ENCODE data around the gene HGFAC. TPM values are rescaled to one million over a fixed set of nuclear protein-coding genes. Genes with fewer than 3 reads are reported as not detected.

The HGFAC gene
- total RNA-seq, 1 experiment from 2014 or later = 0.37 TPM

- Histone ChIP-seq H2BK15ac (ENCODE audit: low read depth, low read length) (no peak overlapping the region), H3K9me3 (ENCODE audit: control insufficient read depth, low read depth, low read length) (no peaks in the 10 kb centered on the region), H3K27ac (ENCODE audit: insufficient read length, low read depth, low read length) (no peak overlapping the region), H3K4me1 (ENCODE audit: insufficient read depth, low read length) (no peaks in the 10 kb centered on the region), H2BK120ac (ENCODE audit: low read depth, low read length, poor library complexity, severe bottlenecking) (no peak overlapping the region), H3K79me2 (ENCODE audit: insufficient read depth, low read length) (no peaks in the 10 kb centered on the region), H2AK5ac (ENCODE audit: insufficient read length, low read length) (no peak overlapping the region), H4K5ac (ENCODE audit: insufficient read length, low read depth, low read length) (no peak overlapping the region), H3K56ac (ENCODE audit: insufficient read length, low read depth, low read length) (no peak overlapping the region), H3K4me2 (ENCODE audit: insufficient read depth, insufficient read length, low read length) (no peak overlapping the region), H3K14ac (ENCODE audit: insufficient read depth, low read length) (no peak overlapping the region), H4K8ac (replicated peaks; ENCODE audit: insufficient read length, low read depth, low read length) (no peak overlapping the region), H3K18ac (ENCODE audit: insufficient read length, low read depth, low read length) (no peak overlapping the region), H3K4ac (ENCODE audit: low read depth, low read length) (no peak overlapping the region), H4K91ac (ENCODE audit: insufficient read length, low read depth, low read length) (no peak overlapping the region), H2BK20ac (ENCODE audit: low read depth, low read length, poor library complexity, severe bottlenecking) (no peak overlapping the region), H2BK5ac (ENCODE audit: insufficient read length, low read length) (no peak overlapping the region), H3K9ac (ENCODE audit: extremely low read depth, insufficient read length, low read length) (no peak overlapping the region), H3K23ac (ENCODE audit: insufficient read length, low read depth, low read length) (no peak overlapping the region), H3K79me1 (ENCODE audit: insufficient read depth, low read depth, low read length, poor library complexity, severe bottlenecking) (no peaks in the 10 kb centered on the region), H2BK12ac (ENCODE audit: insufficient read length, low read depth, low read length) (no peak overlapping the region), H2AFZ (ENCODE audit: low read length) (no peak overlapping the region), H3K27me3 (ENCODE audit: insufficient read depth, low read length) (no peaks in the 10 kb centered on the region), H3K23me2 (ENCODE audit: insufficient read length, low read depth, low read length, poor library complexity, severe bottlenecking) (no peaks in the 10 kb centered on the region), H3T11ph (ENCODE audit: low read length) (no peak overlapping the region), H4K20me1 (ENCODE audit: control insufficient read depth, insufficient read depth, insufficient read length) (no peaks in the 10 kb centered on the region)
- Mint-ChIP-seq H3K27ac (no peak overlapping the region; a peak in 1 of 7 replicates), H3K27me3 (ENCODE audit: low read depth) (no peaks in the 10 kb centered on the region), H3K9me3 (no peaks in the 10 kb centered on the region), H3K4me3 (no peak overlapping the region), H3K4me1 (peaks cover 2 to 13% of the 10 kb centered on the region in 2 experiments; a peak in 3 of 4 replicates), H3K36me3 (ENCODE audit: insufficient read depth in 1 of 3, low read depth in 3 of 3) (peaks cover 3 to 8% (median 6%) of the 10 kb centered on the region in 3 experiments; a peak in 4 of 7 replicates)
- no CpG with 5 or more reads among the region's 28 CpGs for WGBS (ENCODE audit: extremely low coverage, insufficient read length, low lambda C conversion rate)
- no peak for TF ChIP-seq CTCF (conservative IDR thresholded peaks at IDR 0.05)
- no peak for DNase-seq
Measured at GRCh38 chr4:3431446-3431993, 10.2 kb upstream of the HGFAC start.

Data from H9 (cell line).